K562 (cell line): ENCODE measurements around the gene KCNN3. TPM values are rescaled to one million over a fixed set of nuclear protein-coding genes. Genes with fewer than 3 reads are reported as not detected.

Experiments
- ATF1 ChIP-seq, 2 experiments: fragments of 450-650 bp in 1 of 2; IDR thresholded peaks; 2 replicates each; pipeline ENCODE4 v1.6.1; 2016; ENCODE audit warnings: missing compliant biosample characterization in 1 of 2, missing genetic modification characterization in 1 of 2
- MTA3 ChIP-seq: fragments of 450-650 bp; formaldehyde crosslinking; IDR thresholded peaks from 2 replicates; pipeline ENCODE4 v1.6.1; 2017; ENCODE audit warnings: mild to moderate bottlenecking, borderline replicate concordance
- MYNN ChIP-seq, 2 experiments: sonication (generic); formaldehyde crosslinking in 1 of 2; IDR thresholded peaks; 2 replicates each; pipeline versions ENCODE4 v1.5.0 to v1.6.1; 2016 to 2020; ENCODE audit warnings: antibody characterized with exemption in 1 of 2, missing genetic modification reagents in 1 of 2
- NR3C1 ChIP-seq: sonication (generic); formaldehyde crosslinking; IDR thresholded peaks from 2 replicates; pipeline ENCODE4 v1.8.1; 2022; ENCODE audit warnings: missing genetic modification reagents
- NRF1 ChIP-seq, 2 experiments: fragments of 450-650 bp; IDR thresholded peaks in 1 of 2; conservative IDR thresholded peaks in 1 of 2; 2 replicates each; pipeline ENCODE4 v1.6.1; 2014; ENCODE audit warnings: mild to moderate bottlenecking in 2 of 2
- SMARCA4 ChIP-seq: fragments of 450-650 bp; IDR thresholded peaks from 2 replicates; pipeline ENCODE4 v1.6.1; 2016
- TFAM ChIP-seq: fragments of 250-450 bp; sonication (Bioruptor Pico); conservative IDR thresholded peaks from 2 replicates; pipeline ENCODE4 v1.5.0; 2021; ENCODE audit warnings: mild to moderate bottlenecking, moderate library complexity
- ZKSCAN1 ChIP-seq: fragments of 150-350 bp; IDR thresholded peaks from 2 replicates; pipeline ENCODE4 v1.6.1; 2016; ENCODE audit warnings: low read depth, low read length
- ZNF134 ChIP-seq: fragments of 250-450 bp; sonication (Bioruptor Pico); conservative IDR thresholded peaks from 2 replicates; pipeline ENCODE4 v1.4.0; 2020
- ZNF644 ChIP-seq: fragments of 200-800 bp; sonication (Bioruptor generic); IDR thresholded peaks from 2 replicates; pipeline ENCODE4 v1.6.1; 2016; ENCODE audit warnings: low read depth, missing genetic modification characterization, missing compliant biosample characterization
- ZNF780A ChIP-seq: fragments of 250-450 bp; sonication (Bioruptor Pico); IDR thresholded peaks from 2 replicates; pipeline ENCODE4 v1.5.0; 2021; ENCODE audit warnings: mild to moderate bottlenecking
- polyA plus RNA-seq, 8 experiments: library from polyadenylated mRNA; depleted of rRNA in 4 of 8; stranded (reverse) in 5 of 8; unstranded in 3 of 8; fragments of >200 nt; fragmentation: Nextera tagmentation in 2 of 8; fragmentation: Illumina TruSeq in 1 of 8; extraction: Ambion mirVana in 2 of 8; extraction: Trizol in 1 of 8; gene quantifications; 2 replicates each; pipeline versions ENCODE4 v1.2.1 to v1.2.3, GENCODE V29; 2011 to 2014; ENCODE audit warnings: inconsistent platforms in 1 of 8, missing spikeins in 1 of 8
- total RNA-seq, 7 experiments: library from RNA; depleted of rRNA in 6 of 7; stranded (reverse); fragments of >200 nt in 6 of 7; fragmentation: Illumina TruSeq in 2 of 7; extraction: Trizol in 2 of 7; gene quantifications; 2 replicates each; pipeline versions ENCODE4 v1.2.1 to v1.2.3, GENCODE V29; 2011 to 2021; ENCODE audit warnings: low replicate concordance in 1 of 7
- TF ChIP-seq, protein P1 (sequence below): fragments of 200-800 bp; sonication (Bioruptor generic); IDR thresholded peaks from 2 replicates; pipeline ENCODE4 v1.6.1; 2016; ENCODE audit warnings: missing genetic modification characterization, missing compliant biosample characterization
- TF ChIP-seq, protein P2 (sequence below): fragments of 450-650 bp; formaldehyde crosslinking; conservative IDR thresholded peaks from 2 replicates; pipeline ENCODE4 v1.4.0; 2022; ENCODE audit warnings: mild to moderate bottlenecking, missing genetic modification characterization
- TF ChIP-seq, protein P3 (sequence below): fragments of 150-350 bp; IDR thresholded peaks from 2 replicates; pipeline ENCODE4 v1.6.1; 2014; ENCODE audit warnings: low read depth, mild to moderate bottlenecking, low read length, borderline replicate concordance
- TF ChIP-seq, protein P4 (sequence below): fragments of 250-450 bp; sonication (Bioruptor Pico); IDR thresholded peaks from 2 replicates; pipeline ENCODE4 v1.5.0; 2020; ENCODE audit warnings: mild to moderate bottlenecking

The KCNN3 gene
- total and polyA plus RNA-seq, 9 of the 15 experiments (the other 6 are each of a cell fraction or from before 2014, with no cell fraction given): 0.02 to 0.03 TPM; not detected in 7

DNA sequence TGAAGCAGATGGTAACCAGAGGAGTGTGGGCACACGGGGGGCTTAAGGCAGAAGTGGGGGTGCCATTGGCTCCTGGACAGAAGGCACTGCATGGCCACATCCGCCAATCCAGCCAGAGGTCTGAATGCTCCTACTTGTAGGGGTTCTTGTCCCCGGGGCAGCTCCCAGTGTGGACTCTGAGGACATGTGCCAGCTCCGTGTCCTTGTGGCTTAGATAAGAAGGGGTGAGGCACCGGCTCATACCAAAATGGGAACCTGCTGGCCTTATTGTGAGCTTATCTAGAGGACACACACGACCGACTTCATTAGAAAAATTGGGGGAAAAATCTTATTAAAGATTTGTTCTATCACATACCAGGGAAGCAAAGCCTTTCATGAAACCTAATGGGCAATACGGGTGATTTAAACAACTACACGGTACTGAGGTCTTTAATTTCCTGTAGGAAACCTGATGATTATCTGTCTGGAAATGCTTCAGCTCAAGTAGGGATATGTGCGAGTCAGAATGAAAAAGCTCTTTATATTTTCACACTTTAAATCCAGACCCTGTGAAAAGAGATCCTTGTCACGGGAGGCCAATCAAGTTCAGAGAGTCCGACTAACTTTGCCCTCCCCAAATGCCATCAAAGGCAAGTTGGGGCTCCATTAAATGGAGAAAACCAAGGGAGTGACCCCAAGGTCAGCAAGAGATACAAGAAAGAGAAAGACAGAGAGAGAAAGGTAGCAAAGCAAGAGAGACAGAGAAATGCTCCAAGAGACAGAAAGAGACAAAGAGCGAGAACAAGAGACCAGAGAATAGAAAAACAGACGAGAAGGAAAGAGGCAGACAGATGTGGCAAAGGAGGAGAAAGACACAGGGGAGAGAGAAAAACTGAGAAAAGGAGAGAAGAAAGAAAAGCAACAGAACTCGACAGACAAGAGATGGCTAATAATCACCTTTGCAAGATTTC is 14.1 kb upstream of the KCNN3 start (continued):
- TF ChIP-seq, protein P1, sequence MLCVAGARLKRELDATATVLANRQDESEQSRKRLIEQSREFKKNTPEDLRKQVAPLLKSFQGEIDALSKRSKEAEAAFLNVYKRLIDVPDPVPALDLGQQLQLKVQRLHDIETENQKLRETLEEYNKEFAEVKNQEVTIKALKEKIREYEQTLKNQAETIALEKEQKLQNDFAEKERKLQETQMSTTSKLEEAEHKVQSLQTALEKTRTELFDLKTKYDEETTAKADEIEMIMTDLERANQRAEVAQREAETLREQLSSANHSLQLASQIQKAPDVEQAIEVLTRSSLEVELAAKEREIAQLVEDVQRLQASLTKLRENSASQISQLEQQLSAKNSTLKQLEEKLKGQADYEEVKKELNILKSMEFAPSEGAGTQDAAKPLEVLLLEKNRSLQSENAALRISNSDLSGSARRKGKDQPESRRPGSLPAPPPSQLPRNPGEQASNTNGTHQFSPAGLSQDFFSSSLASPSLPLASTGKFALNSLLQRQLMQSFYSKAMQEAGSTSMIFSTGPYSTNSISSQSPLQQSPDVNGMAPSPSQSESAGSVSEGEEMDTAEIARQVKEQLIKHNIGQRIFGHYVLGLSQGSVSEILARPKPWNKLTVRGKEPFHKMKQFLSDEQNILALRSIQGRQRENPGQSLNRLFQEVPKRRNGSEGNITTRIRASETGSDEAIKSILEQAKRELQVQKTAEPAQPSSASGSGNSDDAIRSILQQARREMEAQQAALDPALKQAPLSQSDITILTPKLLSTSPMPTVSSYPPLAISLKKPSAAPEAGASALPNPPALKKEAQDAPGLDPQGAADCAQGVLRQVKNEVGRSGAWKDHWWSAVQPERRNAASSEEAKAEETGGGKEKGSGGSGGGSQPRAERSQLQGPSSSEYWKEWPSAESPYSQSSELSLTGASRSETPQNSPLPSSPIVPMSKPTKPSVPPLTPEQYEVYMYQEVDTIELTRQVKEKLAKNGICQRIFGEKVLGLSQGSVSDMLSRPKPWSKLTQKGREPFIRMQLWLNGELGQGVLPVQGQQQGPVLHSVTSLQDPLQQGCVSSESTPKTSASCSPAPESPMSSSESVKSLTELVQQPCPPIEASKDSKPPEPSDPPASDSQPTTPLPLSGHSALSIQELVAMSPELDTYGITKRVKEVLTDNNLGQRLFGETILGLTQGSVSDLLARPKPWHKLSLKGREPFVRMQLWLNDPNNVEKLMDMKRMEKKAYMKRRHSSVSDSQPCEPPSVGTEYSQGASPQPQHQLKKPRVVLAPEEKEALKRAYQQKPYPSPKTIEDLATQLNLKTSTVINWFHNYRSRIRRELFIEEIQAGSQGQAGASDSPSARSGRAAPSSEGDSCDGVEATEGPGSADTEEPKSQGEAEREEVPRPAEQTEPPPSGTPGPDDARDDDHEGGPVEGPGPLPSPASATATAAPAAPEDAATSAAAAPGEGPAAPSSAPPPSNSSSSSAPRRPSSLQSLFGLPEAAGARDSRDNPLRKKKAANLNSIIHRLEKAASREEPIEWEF (CRISPR knock-in tag): no peak
- TF ChIP-seq, protein P2, sequence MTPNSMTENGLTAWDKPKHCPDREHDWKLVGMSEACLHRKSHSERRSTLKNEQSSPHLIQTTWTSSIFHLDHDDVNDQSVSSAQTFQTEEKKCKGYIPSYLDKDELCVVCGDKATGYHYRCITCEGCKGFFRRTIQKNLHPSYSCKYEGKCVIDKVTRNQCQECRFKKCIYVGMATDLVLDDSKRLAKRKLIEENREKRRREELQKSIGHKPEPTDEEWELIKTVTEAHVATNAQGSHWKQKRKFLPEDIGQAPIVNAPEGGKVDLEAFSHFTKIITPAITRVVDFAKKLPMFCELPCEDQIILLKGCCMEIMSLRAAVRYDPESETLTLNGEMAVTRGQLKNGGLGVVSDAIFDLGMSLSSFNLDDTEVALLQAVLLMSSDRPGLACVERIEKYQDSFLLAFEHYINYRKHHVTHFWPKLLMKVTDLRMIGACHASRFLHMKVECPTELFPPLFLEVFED (CRISPR knock-in tag): 0 out of 2 replicates have a peak, but pooled peaks have one; percentile 69
- TF ChIP-seq SMARCA4 (peak; percentile 83), ATF1 (CRISPR knock-in tag; IDR thresholded peaks at IDR 0.05) (no peak), ATF1 (tag; IDR thresholded peaks at IDR 0.05) (peak; percentile 25; the same call in 1 of the 2 replicates), ZNF134 (CRISPR knock-in tag) (no peak), ZNF644 (tag) (peak; percentile 72; the same call in 1 of the 2 replicates), MYNN (IDR thresholded peaks at IDR 0.05) (peak; percentile 66; the same call in 1 of the 2 replicates), MYNN (CRISPR knock-in tag; IDR thresholded peaks at IDR 0.05) (no peak), MTA3 (no peak), NRF1 (conservative IDR thresholded peaks at IDR 0.05 in 1 of 2, IDR thresholded peaks at IDR 0.05 in 1 of 2) (0 out of 4 replicates have a peak, but pooled peaks of 1 of the 2 experiments have one; percentile 14), TFAM (CRISPR knock-in tag) (no peak), ZKSCAN1 (peak; percentile 37; the same call in 1 of the 2 replicates), ZNF780A (no peak), NR3C1 (CRISPR knock-in tag) (no peak)
- TF ChIP-seq, protein P3, sequence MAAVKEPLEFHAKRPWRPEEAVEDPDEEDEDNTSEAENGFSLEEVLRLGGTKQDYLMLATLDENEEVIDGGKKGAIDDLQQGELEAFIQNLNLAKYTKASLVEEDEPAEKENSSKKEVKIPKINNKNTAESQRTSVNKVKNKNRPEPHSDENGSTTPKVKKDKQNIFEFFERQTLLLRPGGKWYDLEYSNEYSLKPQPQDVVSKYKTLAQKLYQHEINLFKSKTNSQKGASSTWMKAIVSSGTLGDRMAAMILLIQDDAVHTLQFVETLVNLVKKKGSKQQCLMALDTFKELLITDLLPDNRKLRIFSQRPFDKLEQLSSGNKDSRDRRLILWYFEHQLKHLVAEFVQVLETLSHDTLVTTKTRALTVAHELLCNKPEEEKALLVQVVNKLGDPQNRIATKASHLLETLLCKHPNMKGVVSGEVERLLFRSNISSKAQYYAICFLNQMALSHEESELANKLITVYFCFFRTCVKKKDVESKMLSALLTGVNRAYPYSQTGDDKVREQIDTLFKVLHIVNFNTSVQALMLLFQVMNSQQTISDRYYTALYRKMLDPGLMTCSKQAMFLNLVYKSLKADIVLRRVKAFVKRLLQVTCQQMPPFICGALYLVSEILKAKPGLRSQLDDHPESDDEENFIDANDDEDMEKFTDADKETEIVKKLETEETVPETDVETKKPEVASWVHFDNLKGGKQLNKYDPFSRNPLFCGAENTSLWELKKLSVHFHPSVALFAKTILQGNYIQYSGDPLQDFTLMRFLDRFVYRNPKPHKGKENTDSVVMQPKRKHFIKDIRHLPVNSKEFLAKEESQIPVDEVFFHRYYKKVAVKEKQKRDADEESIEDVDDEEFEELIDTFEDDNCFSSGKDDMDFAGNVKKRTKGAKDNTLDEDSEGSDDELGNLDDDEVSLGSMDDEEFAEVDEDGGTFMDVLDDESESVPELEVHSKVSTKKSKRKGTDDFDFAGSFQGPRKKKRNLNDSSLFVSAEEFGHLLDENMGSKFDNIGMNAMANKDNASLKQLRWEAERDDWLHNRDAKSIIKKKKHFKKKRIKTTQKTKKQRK: no peak
- TF ChIP-seq, protein P4, sequence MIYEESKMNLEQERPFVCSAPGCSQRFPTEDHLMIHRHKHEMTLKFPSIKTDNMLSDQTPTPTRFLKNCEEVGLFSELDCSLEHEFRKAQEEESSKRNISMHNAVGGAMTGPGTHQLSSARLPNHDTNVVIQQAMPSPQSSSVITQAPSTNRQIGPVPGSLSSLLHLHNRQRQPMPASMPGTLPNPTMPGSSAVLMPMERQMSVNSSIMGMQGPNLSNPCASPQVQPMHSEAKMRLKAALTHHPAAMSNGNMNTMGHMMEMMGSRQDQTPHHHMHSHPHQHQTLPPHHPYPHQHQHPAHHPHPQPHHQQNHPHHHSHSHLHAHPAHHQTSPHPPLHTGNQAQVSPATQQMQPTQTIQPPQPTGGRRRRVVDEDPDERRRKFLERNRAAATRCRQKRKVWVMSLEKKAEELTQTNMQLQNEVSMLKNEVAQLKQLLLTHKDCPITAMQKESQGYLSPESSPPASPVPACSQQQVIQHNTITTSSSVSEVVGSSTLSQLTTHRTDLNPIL (CRISPR knock-in tag): no peak
